ENCODE measurements around the gene KCNJ15. TPM values are rescaled to one million over a fixed set of nuclear protein-coding genes. Genes with fewer than 3 reads are reported as not detected.

Gene KCNJ15
- total RNA-seq, 2 donors from 2014 or later, result not detected

GRCh38 chr21:38351176-38351959 lies 94.6 kb downstream of the KCNJ15 start:
- H3K27me3 ChIP-seq (ENCODE audit: control insufficient read depth, insufficient read depth, low read length, poor library complexity, severe bottlenecking), result no peaks in the 10 kb centered on the region
- 90 to 91% methylated on average over 10 to 16 of the region's 16 CpGs for WGBS, 2 experiments (ENCODE audit: insufficient coverage in 1 of 2, insufficient read length in 1 of 2)
- H3K36me3 Mint-ChIP-seq (ENCODE audit: low read depth), result no peaks in the 10 kb centered on the region
- no peaks in the 10 kb centered on the region for H3K36me3 ChIP-seq (ENCODE audit: control insufficient read depth, insufficient read depth, low read length)
- no peak overlapping the region for H3K4me3 ChIP-seq (ENCODE audit: low read length)
- H3K27ac Mint-ChIP-seq, result no peak overlapping the region
- H3K9me3 Mint-ChIP-seq, result no peaks in the 10 kb centered on the region
- peaks cover 10% of the 10 kb centered on the region for H3K4me1 ChIP-seq (ENCODE audit: control insufficient read depth, insufficient read depth, low read length)
- peaks cover 5% of the 10 kb centered on the region for H3K27me3 Mint-ChIP-seq (ENCODE audit: insufficient read depth)
- no peak for TF ChIP-seq CTCF (conservative IDR thresholded peaks at IDR 0.05)
- H3K9me3 ChIP-seq (ENCODE audit: control insufficient read depth, low read length), result no peaks in the 10 kb centered on the region
- H3K9ac ChIP-seq (ENCODE audit: extremely low read depth, low read length, poor library complexity, severe bottlenecking), result no peak overlapping the region
- H3K27ac ChIP-seq (ENCODE audit: low read depth, low read length), result no peak overlapping the region
- no peak overlapping the region for H3K4me3 Mint-ChIP-seq
- DNase-seq, result peak; percentile 41
- H3K4me1 Mint-ChIP-seq, result peaks cover 36% of the 10 kb centered on the region

GRCh38 chr21:38351961-38352521 lies 95.2 kb downstream of the KCNJ15 start:
- Histone ChIP-seq H3K27ac (ENCODE audit: low read depth, low read length) (no peak overlapping the region), H3K27me3 (ENCODE audit: control insufficient read depth, insufficient read depth, low read length, poor library complexity, severe bottlenecking) (no peaks in the 10 kb centered on the region), H3K36me3 (ENCODE audit: control insufficient read depth, insufficient read depth, low read length) (no peaks in the 10 kb centered on the region), H3K4me3 (ENCODE audit: low read length) (no peak overlapping the region), H3K4me1 (ENCODE audit: control insufficient read depth, insufficient read depth, low read length) (peaks cover 10% of the 10 kb centered on the region), H3K9me3 (ENCODE audit: control insufficient read depth, low read length) (no peaks in the 10 kb centered on the region), H3K9ac (ENCODE audit: extremely low read depth, low read length, poor library complexity, severe bottlenecking) (no peak overlapping the region)
- Mint-ChIP-seq H3K4me3 (peak overlapping the region; percentile 7), H3K27me3 (ENCODE audit: insufficient read depth) (peaks cover 5% of the 10 kb centered on the region), H3K27ac (no peak overlapping the region), H3K4me1 (peaks cover 42% of the 10 kb centered on the region), H3K9me3 (no peaks in the 10 kb centered on the region), H3K36me3 (ENCODE audit: low read depth) (no peaks in the 10 kb centered on the region)
- no peak for TF ChIP-seq CTCF (conservative IDR thresholded peaks at IDR 0.05)
- WGBS, 2 experiments (ENCODE audit: insufficient coverage in 1 of 2, insufficient read length in 1 of 2), result 61 to 63% methylated on average over 5 to 10 of the region's 10 CpGs
- peak; percentile 66 for DNase-seq

GRCh38 chr21:38352536-38353219 lies 95.9 kb downstream of the KCNJ15 start:
- peak; percentile 89 for TF ChIP-seq CTCF (conservative IDR thresholded peaks at IDR 0.05)
- WGBS, 2 experiments (ENCODE audit: insufficient coverage in 1 of 2, insufficient read length in 1 of 2), result 51 to 64% methylated on average over 5 to 6 of the region's 6 CpGs

More at GRCh38 chr21:38352536-38353219, 95.9 kb downstream of the KCNJ15 start:
- Histone ChIP-seq H3K36me3 (ENCODE audit: control insufficient read depth, insufficient read depth, low read length) (no peaks in the 10 kb centered on the region), H3K4me3 (ENCODE audit: low read length) (no peak overlapping the region), H3K9ac (ENCODE audit: extremely low read depth, low read length, poor library complexity, severe bottlenecking) (no peak overlapping the region), H3K9me3 (ENCODE audit: control insufficient read depth, low read length) (no peaks in the 10 kb centered on the region), H3K27ac (ENCODE audit: low read depth, low read length) (no peak overlapping the region), H3K4me1 (ENCODE audit: control insufficient read depth, insufficient read depth, low read length) (peaks cover 10% of the 10 kb centered on the region), H3K27me3 (ENCODE audit: control insufficient read depth, insufficient read depth, low read length, poor library complexity, severe bottlenecking) (no peaks in the 10 kb centered on the region)
- peak; percentile 92 for DNase-seq
- peak overlapping the region; percentile 7 for H3K4me3 Mint-ChIP-seq
- no peak overlapping the region for H3K27ac Mint-ChIP-seq
- peaks cover 5% of the 10 kb centered on the region for H3K27me3 Mint-ChIP-seq (ENCODE audit: insufficient read depth)
- peaks cover 44% of the 10 kb centered on the region for H3K4me1 Mint-ChIP-seq
- no peaks in the 10 kb centered on the region for H3K9me3 Mint-ChIP-seq
- H3K36me3 Mint-ChIP-seq (ENCODE audit: low read depth), result no peaks in the 10 kb centered on the region

Data from endodermal cell (in vitro differentiated cells).